Panc1 (cell line): ENCODE data around the gene RNF222. TPM values are rescaled to one million over a fixed set of nuclear protein-coding genes. Genes with fewer than 3 reads are reported as not detected.

Source experiments
- ATAC-seq: fragments of 200-7000 bp; cut with Tn5 transposase; 2 replicates; pipeline ENCODE4 v1.9.1; 2020; ENCODE audit warnings: mild to moderate bottlenecking, moderate library complexity
- BruUV-seq: library from RNA; stranded (reverse); fragments of 400-500 nt; replicated peaks from 2 replicates; lab custom pipeline; 2021; lab: Mats Ljungman, UMichigan
- CTCF ChIA-PET: fragments of 300-600 bp; sonication (Branson Sonifier 250); formaldehyde crosslinking; loops from one replicate; lab custom pipeline; 2022; ENCODE audit warnings: antibody characterized with exemption; lab: Charles Lee
- POLR2A ChIA-PET: fragments of 300-600 bp; sonication (Branson Sonifier 250); formaldehyde crosslinking; loops from one replicate; lab custom pipeline; 2022; ENCODE audit warnings: antibody characterized with exemption; lab: Charles Lee
- DNase-seq: peaks from one replicate; pipeline ENCODE4 v3.0.0-alpha.2; 2010; ENCODE audit warnings: low read depth, low spot score
- H3K27ac ChIP-seq: 2 replicates; pipeline ENCODE4 v1.5.1; 2011; ENCODE audit warnings: mild to moderate bottlenecking, low read length, inconsistent platforms
- H3K27me3 ChIP-seq: fragments of 200-500 bp; sonication (Bioruptor generic); 2 replicates; pipeline ENCODE4 v1.6.0; 2014; ENCODE audit warnings: low read length, inconsistent platforms; ENCODE audit not compliant: control insufficient read depth, insufficient read depth
- H3K36me3 ChIP-seq: fragments of 200-500 bp; sonication (Bioruptor generic); 2 replicates; pipeline ENCODE4 v1.5.1; 2014; ENCODE audit warnings: inconsistent platforms, mild to moderate bottlenecking, low read length, moderate library complexity; ENCODE audit not compliant: control insufficient read depth, insufficient read depth
- H3K4me1 ChIP-seq: 2 replicates; pipeline ENCODE4 v1.5.1; 2011; ENCODE audit warnings: inconsistent platforms, mild to moderate bottlenecking, low read length, moderate library complexity; ENCODE audit not compliant: control insufficient read depth, insufficient read depth
- H3K4me3 ChIP-seq, 2 experiments: 2 replicates each; pipeline ENCODE4 v1.5.1; 2011 to 2012; ENCODE audit warnings: low read depth in 2 of 2, low read length in 2 of 2, mild to moderate bottlenecking in 2 of 2, inconsistent platforms in 1 of 2, moderate library complexity in 1 of 2
- H3K9me3 ChIP-seq: fragments of 200-500 bp; sonication (Bioruptor generic); 2 replicates; pipeline ENCODE4 v1.5.1; 2014; ENCODE audit warnings: low read depth, mild to moderate bottlenecking, inconsistent platforms, low read length, moderate library complexity; ENCODE audit not compliant: control insufficient read depth, insufficient read depth
- POLR2AphosphoS5 ChIP-seq: IDR thresholded peaks from 2 replicates; pipeline ENCODE4 v1.6.1; 2012; ENCODE audit warnings: mild to moderate bottlenecking, low read depth, low read length, moderate library complexity
- SIN3A ChIP-seq: IDR thresholded peaks from 2 replicates; pipeline ENCODE4 v1.6.1; 2012; ENCODE audit warnings: low read depth, mild to moderate bottlenecking, low read length, moderate library complexity, borderline replicate concordance; ENCODE audit not compliant: insufficient read depth
- TCF7L2 ChIP-seq: IDR thresholded peaks from 2 replicates; pipeline ENCODE4 v1.6.1; 2011; ENCODE audit warnings: mild to moderate bottlenecking, low read depth, low read length, inconsistent platforms
- in situ Hi-C: cut with HindIII; loops from 2 replicates; pipeline ENCODE4 v1.10.0; 2016; ENCODE audit warnings: low sequenced_read_pairs, low pct_unique_long_range_greater_than_20kb
- intact Hi-C: fragments of 100-400 bp; cut with micrococcal nuclease; formaldehyde crosslinking; loops from one replicate; pipeline ENCODE4 v1.10.0; 2022; ENCODE audit not compliant: unreplicated experiment
- total RNA-seq: library from RNA; stranded (reverse); gene quantifications from one replicate; pipeline ENCODE4 v1.2.1, GENCODE V29; 2021; ENCODE audit not compliant: unreplicated experiment
- TF ChIP-seq, protein P1 (sequence below), 2 experiments: IDR thresholded peaks; 2 replicates each; pipeline ENCODE4 v1.6.1; 2011 to 2012; ENCODE audit warnings: low read depth in 2 of 2, control low read depth in 1 of 2, low read length in 1 of 2, mild to moderate bottlenecking in 1 of 2, moderate library complexity in 1 of 2; ENCODE audit not compliant: insufficient read depth in 1 of 2
- TF ChIP-seq, protein P2 (sequence below): fragments of 450-650 bp; IDR thresholded peaks from 2 replicates; pipeline ENCODE4 v1.5.1; 2017; ENCODE audit warnings: mild to moderate bottlenecking

Gene RNF222
- total RNA-seq, 1 experiment from 2014 or later, result not detected

DNA sequence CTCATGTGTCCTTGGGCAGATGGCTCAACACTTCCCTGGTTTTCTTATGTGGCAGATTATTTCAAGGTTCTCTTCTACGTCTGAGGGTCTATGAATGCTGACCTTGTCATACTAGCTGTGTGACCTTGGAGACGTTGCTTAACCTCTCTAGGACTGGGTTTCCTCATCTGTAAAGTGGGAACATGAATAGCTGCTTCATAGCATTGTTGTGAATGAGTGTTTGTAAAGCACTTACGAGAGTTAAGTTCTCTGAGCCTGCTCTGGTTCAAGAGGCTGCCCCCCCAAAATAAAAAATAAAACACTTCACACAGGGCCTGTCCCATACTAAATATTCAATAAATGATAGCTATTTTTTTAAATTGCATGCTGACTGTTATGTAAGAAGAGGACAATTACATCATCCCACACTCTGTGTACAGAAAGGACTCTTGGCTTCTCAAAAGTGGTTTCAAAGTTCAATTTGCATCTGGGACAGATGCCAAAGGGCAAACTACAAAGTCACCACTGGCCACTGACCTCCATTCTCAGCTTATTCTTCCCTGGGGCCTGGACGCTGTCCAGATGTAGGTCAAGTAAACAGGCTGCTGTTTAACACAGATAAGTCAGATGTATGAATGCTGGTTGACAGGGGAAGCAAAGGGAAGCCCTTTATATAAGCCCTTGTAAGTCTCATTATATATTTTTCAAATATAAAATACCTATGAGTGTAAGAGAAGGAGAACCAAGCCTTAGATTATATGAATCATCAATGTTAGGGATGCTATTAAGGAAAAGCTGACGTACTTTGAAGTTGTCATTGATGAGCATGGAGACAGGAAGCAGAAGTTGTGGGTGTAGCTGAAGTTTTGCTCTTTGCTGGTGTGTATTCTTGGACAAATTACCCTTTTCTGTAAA, 22.7 kb upstream of the RNF222 start:
- ChIA-PET CTCF (interaction anchor here (0.6 to 1.2 kb wide), 2 partner anchors 10 to 211 kb away, joined by 3 to 4 read pairs; partner anchors contain the start of gene MYH10), POLR2A (no interaction called here)
- peaks cover 4% of the 10 kb centered on the region for H3K27me3 ChIP-seq
- intact Hi-C loops (no loop called here), in situ Hi-C loops (no loop called here)
- no peak overlapping the region for H3K27ac ChIP-seq
- H3K4me1 ChIP-seq, result no peaks in the 10 kb centered on the region
- DNase-seq, result no peak
- no TSS peak for BruUV-seq
- H3K36me3 ChIP-seq, result no peaks in the 10 kb centered on the region
- H3K4me3 ChIP-seq, result no peak overlapping the region
- no peak for TF ChIP-seq POLR2AphosphoS5
- TF ChIP-seq, protein P1, sequence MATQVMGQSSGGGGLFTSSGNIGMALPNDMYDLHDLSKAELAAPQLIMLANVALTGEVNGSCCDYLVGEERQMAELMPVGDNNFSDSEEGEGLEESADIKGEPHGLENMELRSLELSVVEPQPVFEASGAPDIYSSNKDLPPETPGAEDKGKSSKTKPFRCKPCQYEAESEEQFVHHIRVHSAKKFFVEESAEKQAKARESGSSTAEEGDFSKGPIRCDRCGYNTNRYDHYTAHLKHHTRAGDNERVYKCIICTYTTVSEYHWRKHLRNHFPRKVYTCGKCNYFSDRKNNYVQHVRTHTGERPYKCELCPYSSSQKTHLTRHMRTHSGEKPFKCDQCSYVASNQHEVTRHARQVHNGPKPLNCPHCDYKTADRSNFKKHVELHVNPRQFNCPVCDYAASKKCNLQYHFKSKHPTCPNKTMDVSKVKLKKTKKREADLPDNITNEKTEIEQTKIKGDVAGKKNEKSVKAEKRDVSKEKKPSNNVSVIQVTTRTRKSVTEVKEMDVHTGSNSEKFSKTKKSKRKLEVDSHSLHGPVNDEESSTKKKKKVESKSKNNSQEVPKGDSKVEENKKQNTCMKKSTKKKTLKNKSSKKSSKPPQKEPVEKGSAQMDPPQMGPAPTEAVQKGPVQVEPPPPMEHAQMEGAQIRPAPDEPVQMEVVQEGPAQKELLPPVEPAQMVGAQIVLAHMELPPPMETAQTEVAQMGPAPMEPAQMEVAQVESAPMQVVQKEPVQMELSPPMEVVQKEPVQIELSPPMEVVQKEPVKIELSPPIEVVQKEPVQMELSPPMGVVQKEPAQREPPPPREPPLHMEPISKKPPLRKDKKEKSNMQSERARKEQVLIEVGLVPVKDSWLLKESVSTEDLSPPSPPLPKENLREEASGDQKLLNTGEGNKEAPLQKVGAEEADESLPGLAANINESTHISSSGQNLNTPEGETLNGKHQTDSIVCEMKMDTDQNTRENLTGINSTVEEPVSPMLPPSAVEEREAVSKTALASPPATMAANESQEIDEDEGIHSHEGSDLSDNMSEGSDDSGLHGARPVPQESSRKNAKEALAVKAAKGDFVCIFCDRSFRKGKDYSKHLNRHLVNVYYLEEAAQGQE (IDR thresholded peaks at IDR 0.05; ENCODE audit: insufficient read depth in 1 of 2, low read depth in 2 of 2, low read length in 1 of 2), result no peak
- TF ChIP-seq TCF7L2, result no peak
- TF ChIP-seq, protein P2, sequence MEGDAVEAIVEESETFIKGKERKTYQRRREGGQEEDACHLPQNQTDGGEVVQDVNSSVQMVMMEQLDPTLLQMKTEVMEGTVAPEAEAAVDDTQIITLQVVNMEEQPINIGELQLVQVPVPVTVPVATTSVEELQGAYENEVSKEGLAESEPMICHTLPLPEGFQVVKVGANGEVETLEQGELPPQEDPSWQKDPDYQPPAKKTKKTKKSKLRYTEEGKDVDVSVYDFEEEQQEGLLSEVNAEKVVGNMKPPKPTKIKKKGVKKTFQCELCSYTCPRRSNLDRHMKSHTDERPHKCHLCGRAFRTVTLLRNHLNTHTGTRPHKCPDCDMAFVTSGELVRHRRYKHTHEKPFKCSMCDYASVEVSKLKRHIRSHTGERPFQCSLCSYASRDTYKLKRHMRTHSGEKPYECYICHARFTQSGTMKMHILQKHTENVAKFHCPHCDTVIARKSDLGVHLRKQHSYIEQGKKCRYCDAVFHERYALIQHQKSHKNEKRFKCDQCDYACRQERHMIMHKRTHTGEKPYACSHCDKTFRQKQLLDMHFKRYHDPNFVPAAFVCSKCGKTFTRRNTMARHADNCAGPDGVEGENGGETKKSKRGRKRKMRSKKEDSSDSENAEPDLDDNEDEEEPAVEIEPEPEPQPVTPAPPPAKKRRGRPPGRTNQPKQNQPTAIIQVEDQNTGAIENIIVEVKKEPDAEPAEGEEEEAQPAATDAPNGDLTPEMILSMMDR, result no peak
- TF ChIP-seq SIN3A, result no peak
- H3K9me3 ChIP-seq, result no peaks in the 10 kb centered on the region
- no peak for ATAC-seq

DNA sequence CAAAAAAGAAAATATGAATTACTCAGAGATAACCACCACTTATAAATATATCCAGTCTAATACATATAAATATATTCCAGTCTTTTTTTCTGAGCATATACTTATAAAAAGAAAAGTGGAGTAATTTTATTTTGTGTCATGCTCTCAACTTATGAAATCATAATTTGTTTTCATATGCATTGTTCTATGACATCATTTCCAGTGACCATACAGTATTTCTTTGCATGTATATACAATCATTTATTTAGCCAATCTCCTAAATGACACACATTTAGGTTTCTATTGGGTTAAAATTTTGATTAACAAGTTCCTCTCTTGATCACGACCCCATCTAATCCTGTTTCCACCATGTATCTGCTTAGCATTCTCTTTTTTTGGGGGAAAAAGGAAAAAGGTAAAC, 21.7 kb upstream of the RNF222 start:
- CTCF ChIA-PET, result no interaction called here
- Histone ChIP-seq H3K4me1 (no peaks in the 10 kb centered on the region), H3K27ac (no peak overlapping the region), H3K27me3 (peaks cover 4% of the 10 kb centered on the region), H3K36me3 (no peaks in the 10 kb centered on the region), H3K9me3 (no peaks in the 10 kb centered on the region), H3K4me3 (no peak overlapping the region)
- BruUV-seq, result no TSS peak
- TF ChIP-seq, protein P2, result no peak
- TF ChIP-seq SIN3A (no peak), POLR2AphosphoS5 (no peak), TCF7L2 (no peak)
- TF ChIP-seq, protein P1 (IDR thresholded peaks at IDR 0.05; ENCODE audit: insufficient read depth in 1 of 2, low read depth in 2 of 2, low read length in 1 of 2), result no peak
- no peak for DNase-seq
- POLR2A ChIA-PET, result no interaction called here
- in situ Hi-C loops, result no loop called here
- ATAC-seq, result no peak
- intact Hi-C loops, result loop anchor here (10.0 kb wide), 1 partner anchor 325 kb away; the partner anchor contains the start of gene CCDC42
